NK-92 (cell line): ENCODE data around the gene LYVE1.
"Not testable (repeated sequence)": the region's sequence is repeated elsewhere in the genome, so short reads cannot be mapped to it uniquely, and the experiment has no call there.

ENCODE experiments used
- DNase-seq: peaks from one replicate; lab custom pipeline; 2025; ENCODE audit not compliant: unreplicated experiment; lab: John Stamatoyannopoulos, UW

The LYVE1 gene, protein sequence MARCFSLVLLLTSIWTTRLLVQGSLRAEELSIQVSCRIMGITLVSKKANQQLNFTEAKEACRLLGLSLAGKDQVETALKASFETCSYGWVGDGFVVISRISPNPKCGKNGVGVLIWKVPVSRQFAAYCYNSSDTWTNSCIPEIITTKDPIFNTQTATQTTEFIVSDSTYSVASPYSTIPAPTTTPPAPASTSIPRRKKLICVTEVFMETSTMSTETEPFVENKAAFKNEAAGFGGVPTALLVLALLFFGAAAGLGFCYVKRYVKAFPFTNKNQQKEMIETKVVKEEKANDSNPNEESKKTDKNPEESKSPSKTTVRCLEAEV

DNA sequence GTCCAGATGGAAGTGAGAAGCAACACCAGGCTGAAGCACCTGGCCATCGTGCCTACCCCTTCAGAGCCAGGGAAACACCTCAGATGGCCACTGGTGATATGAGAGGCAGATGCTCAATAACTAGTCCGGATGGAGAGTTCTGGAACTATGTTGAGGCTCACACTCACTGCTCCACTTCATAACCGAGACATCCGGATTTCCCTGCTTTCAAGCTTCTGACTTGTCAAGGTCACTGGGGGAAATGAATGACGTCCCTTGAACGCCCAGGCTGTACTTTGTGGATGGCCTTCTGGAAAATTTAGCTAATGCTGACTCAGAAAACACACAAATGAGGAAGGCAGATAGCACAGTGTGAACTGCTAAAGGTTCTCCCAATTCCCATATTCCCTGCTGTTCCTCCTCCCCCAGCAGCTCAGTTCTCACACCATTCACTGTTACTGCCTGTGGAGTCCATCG is at the start of gene LYVE1:
LYVE1 (minus strand) TSS at position 180 of the 456 bp plus-strand sequence; CDS start at position 47, 133 bp downstream.
- DNase-seq = no peak

- DNase-seq = no peak
These were observed 49.1 kb upstream of the LYVE1 start for GRCh38 chr11:10617551-10617950.

DNA sequence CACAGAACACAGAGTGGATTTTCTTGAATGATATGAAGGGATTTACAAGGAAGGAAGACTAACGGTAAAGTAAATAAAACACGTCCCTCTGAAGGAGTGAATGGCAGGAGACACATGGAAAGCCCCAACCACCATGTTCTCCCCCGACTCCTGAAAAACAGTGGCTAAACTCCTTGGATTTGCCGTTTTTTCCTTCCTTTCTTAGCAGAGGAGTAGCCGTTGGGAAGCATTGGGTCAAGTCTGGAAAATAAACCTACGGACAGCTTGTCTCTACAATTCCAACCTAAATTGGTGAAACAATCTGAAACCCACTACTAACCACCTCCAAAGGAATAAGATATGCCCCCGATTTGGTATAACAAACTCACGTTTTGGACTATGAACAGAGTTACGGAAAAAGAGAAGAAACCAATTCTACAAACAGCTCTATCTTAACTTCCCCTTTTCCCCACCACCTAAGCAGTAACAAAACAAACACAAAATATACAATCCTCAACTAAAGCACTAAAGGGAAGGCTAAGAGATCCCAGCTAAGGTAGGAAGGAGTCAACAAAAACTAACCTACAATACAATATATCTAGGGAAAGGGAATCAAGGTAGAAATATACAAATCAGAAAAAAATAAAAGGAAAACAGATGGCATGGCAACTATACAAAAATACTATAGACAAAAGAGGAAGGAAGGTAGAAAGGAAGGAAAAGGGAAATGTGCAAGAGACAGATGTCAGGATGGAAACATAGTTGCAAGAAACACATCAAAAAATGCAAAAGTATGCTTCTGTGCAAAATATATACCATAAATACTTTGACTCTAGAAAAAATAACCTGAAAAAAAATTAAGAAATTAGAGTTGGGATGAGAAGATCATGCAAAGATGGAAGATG is 43.8 kb upstream of the LYVE1 start:
- no peak for DNase-seq

- no peak for DNase-seq
These were observed 41.2 kb upstream of the LYVE1 start for GRCh38 chr11:10609636-10610035.

- no peak for DNase-seq
These were observed 40.1 kb upstream of the LYVE1 start for GRCh38 chr11:10608584-10608983.

GRCh38 chr11:10607462-10608132 is 39.1 kb upstream of the LYVE1 start:
- DNase-seq = no peak

GRCh38 chr11:10606536-10607208 is 38.2 kb upstream of the LYVE1 start:
- no peak for DNase-seq

DNA sequence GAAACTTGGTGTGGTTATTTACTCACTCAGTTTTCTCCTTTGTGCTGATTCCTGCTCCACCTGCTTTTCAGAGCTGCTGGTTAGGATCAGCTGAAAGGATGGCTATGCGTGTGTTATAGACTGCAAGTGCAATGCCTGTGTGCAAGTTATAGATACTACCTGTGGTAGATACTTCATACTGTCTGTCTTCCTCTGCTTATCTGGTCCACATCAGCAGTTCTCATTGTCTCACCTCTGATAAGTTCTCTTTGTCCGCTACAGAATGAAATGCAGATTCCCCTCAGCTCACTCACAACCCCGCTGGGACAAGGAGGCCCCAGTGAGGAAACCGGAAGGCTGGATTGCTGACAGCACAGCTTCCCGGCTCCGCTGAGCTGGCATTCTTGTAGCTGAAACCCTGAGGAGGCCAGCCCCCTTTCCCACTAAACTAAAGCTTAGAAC is 37.5 kb upstream of the LYVE1 start:
- DNase-seq = no peak

GRCh38 chr11:10604798-10605197 is 36.3 kb upstream of the LYVE1 start:
- no peak for DNase-seq

GRCh38 chr11:10604340-10604748 is 35.9 kb upstream of the LYVE1 start:
- no peak for DNase-seq

DNA sequence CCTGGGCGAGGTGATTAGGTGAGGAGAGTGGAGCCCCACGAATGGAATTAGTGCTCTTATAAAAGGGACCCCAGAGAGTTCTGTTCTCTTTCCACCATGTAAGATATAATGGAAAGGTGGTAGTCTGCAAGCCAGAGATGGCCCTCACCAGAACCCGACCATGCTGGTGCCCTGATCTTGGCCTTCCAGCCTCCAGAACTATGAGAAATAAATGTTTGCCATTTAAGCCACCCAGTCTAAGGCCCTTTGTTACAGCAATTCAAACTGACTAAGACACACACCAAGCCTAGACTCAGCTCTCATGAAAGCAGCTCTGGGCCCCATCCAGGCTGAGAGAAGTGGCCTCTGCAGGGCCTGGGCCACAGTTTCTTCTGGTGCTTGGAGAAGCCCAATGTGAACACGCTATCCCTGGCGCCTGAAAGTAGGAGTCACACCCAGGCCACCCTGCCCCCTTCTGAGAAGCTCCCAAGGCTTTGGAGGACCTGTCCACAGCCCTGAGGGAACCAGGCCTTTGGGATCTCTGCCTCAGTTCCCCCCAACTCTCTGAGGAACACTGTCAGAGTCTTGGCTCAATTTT is 35.3 kb upstream of the LYVE1 start:
- no peak for DNase-seq

DNA sequence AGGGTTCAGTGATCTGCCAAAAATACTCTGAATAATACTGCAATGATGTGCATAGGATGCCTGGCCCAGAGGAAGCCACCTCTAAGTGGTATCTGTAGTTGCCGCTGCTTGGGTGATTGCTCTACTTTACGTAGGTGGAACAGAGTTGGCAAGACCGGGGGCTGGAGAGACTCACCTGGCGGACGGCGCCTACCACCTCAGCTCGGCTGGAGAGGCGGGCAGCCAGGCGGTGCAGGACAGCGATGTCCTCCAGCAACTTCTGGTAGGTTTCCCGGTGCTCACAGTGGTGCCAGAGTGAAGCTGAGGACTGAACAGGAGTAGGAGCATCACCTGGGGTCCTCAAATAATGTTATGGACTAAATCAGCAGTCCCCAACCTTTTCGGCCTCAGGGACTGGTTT is 34.5 kb upstream of the LYVE1 start:
- no peak for DNase-seq

- no peak for DNase-seq
These were observed 33.9 kb upstream of the LYVE1 start for GRCh38 chr11:10602366-10602765.

GRCh38 chr11:10601837-10602236 is 33.4 kb upstream of the LYVE1 start:
- DNase-seq = no peak

- no peak for DNase-seq
These were observed 32.2 kb upstream of the LYVE1 start for GRCh38 chr11:10600570-10601248.

DNA sequence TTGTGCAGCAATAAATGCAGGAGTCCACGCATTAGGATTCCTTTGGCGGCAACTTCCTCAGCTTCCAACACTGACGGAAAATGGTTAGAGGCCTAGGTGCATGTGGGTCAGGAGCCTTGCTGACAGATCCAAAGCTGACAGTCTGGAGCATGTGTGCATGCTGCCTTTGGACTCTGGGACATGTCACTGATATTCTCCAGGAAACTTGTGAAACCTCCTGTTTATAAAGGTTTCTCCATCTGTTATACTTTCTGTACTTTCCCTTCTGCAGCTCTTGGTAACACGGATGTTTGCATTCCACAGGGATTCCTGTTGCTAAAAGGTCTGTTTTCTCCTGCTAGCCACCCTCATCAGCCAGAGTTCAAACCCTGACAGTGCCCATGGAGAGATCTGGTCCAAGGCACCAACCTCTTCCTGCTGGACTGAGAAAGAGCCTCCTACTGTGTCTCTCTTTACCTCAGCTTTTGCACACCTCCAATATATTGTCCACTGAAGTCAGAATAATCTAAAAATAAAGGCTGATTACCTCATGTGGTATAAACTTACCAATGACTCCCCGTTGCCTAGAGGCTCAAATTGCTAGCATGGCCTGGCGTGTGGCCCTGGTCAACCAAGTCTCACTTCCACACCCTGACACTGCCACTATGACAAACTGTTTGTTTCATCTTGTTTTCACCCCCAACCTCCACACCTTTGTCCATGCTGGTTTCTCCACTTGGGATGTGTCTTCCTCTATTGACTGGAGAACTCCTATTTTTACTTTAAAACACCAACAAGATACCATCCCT is 31.1 kb upstream of the LYVE1 start:
- DNase-seq = no peak

DNA sequence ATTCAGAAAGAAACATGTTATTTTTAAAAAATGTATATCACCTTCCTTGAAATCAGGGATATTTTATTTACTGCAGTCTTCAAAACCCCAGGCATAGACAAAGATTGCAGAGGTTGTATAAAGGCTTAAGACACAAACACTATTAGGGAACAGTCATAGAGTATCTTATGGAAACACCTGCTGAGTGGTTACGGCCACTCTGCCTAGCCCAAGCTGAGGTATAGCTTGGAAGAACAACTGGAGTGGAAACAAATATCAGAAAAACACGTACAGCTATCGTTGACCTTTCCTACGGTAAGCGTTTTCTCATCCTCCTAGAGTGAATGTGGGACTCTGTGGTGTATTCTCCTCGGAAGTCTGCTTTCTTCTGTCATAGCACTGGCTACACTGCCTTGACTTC is 30.4 kb upstream of the LYVE1 start:
- no peak for DNase-seq

- DNase-seq = no peak
These were observed 29.4 kb upstream of the LYVE1 start for GRCh38 chr11:10597877-10598351.

- DNase-seq = not testable (repeated sequence)
These were observed 27.4 kb upstream of the LYVE1 start for GRCh38 chr11:10595840-10596239.
